Measurements from ENCODE around the gene CDC25A. TPM values are rescaled to one million over a fixed set of nuclear protein-coding genes. Genes with fewer than 3 reads are reported as not detected.

CDC25A gene
- total RNA-seq, 1 donor from 2014 or later: 9.1 TPM

- DNase-seq (ENCODE audit: low read depth in 2 of 2): no peak
Observed at GRCh38 chr3:48110463-48110862, 77.8 kb downstream of the CDC25A start.

- no peak for DNase-seq (ENCODE audit: low read depth in 2 of 2)
Observed at GRCh38 chr3:48107227-48107626, 81.0 kb downstream of the CDC25A start.

Other genes starting within 250 kb of the CDC25A start
- gene MAP4, start 172.0 kb downstream of the CDC25A start, total RNA-seq: 41.2 and 53.1 TPM in 2 replicates
- gene CAMP, start 35.1 kb upstream of the CDC25A start, total RNA-seq: not detected in 2 replicates
- gene ZNF589, start 52.7 kb upstream of the CDC25A start, total RNA-seq: 2.8 and 3.4 TPM in 2 replicates
- 15.3 and 20.5 TPM in 2 replicates for gene NME6, start 113.0 kb upstream of the CDC25A start, total RNA-seq
- not detected in 2 replicates for gene SPINK8, start 145.2 kb upstream of the CDC25A start, total RNA-seq
- not detected in 2 replicates for gene FBXW12, start 183.8 kb upstream of the CDC25A start, total RNA-seq
- gene PLXNB1, start 241.7 kb upstream of the CDC25A start, total RNA-seq: 13.9 and 20.5 TPM in 2 replicates